ENCODE measurements around the gene TNFRSF25.

TNFRSF25 gene

DNA sequence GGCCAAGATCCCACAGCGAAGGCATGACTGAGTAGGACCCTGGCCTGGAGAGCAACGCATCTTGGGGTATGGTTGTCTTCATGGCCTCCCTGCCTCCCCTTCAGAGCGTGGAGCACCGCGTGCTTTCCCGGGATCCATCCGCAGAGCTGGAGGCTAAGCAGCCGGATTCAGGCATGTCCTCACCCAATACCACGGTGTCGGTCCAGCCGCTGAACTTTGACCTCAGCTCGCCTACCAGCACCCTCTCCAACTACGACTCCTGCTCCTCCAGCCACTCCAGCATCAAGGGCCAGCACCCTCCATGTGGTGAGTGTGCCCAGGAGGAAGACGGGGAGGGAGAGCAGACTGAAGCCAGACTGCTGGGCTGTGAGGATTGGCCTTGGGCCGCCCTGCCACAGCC lies 21.6 kb downstream of the TNFRSF25 start:
- Histone ChIP-seq H3K79me2 (ENCODE audit: insufficient read depth, low read length) (no peaks in the 10 kb centered on the region), H3K36me3 (ENCODE audit: insufficient read depth, low read length) (no peaks in the 10 kb centered on the region), H3K4me2 (ENCODE audit: insufficient read depth, low read length) (no peak overlapping the region), H2AFZ (ENCODE audit: low read depth, low read length) (no peak overlapping the region), H3K27me3 (ENCODE audit: insufficient read depth, low read length, poor library complexity) (peaks cover under 1% of the 10 kb centered on the region), H3K4me1 (ENCODE audit: insufficient read depth, low read length) (no peaks in the 10 kb centered on the region), H3K9ac (ENCODE audit: low read depth, low read length) (no peak overlapping the region), H4K20me1 (ENCODE audit: insufficient read depth, low read length) (no peaks in the 10 kb centered on the region), H3K9me3 (ENCODE audit: insufficient read depth, low read length, severe bottlenecking) (no peaks in the 10 kb centered on the region), H3K27ac (ENCODE audit: low read length) (no peak overlapping the region), H3K4me3 (ENCODE audit: low read depth in 1 of 2, low read length in 2 of 2) (no peak overlapping the region)
- DNase-seq, result no peak
- ATAC-seq (ENCODE audit: insufficient read depth, low read depth), result no peak
- TF ChIP-seq, protein P1, sequence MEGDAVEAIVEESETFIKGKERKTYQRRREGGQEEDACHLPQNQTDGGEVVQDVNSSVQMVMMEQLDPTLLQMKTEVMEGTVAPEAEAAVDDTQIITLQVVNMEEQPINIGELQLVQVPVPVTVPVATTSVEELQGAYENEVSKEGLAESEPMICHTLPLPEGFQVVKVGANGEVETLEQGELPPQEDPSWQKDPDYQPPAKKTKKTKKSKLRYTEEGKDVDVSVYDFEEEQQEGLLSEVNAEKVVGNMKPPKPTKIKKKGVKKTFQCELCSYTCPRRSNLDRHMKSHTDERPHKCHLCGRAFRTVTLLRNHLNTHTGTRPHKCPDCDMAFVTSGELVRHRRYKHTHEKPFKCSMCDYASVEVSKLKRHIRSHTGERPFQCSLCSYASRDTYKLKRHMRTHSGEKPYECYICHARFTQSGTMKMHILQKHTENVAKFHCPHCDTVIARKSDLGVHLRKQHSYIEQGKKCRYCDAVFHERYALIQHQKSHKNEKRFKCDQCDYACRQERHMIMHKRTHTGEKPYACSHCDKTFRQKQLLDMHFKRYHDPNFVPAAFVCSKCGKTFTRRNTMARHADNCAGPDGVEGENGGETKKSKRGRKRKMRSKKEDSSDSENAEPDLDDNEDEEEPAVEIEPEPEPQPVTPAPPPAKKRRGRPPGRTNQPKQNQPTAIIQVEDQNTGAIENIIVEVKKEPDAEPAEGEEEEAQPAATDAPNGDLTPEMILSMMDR (IDR thresholded peaks at IDR 0.05; ENCODE audit: borderline replicate concordance, extremely low read depth, low read length, poor library complexity, severe bottlenecking), result no peak
- no peak for TF ChIP-seq EZH2 (IDR thresholded peaks at IDR 0.05; ENCODE audit: borderline replicate concordance, low read depth, low read length, severe bottlenecking)

DNA sequence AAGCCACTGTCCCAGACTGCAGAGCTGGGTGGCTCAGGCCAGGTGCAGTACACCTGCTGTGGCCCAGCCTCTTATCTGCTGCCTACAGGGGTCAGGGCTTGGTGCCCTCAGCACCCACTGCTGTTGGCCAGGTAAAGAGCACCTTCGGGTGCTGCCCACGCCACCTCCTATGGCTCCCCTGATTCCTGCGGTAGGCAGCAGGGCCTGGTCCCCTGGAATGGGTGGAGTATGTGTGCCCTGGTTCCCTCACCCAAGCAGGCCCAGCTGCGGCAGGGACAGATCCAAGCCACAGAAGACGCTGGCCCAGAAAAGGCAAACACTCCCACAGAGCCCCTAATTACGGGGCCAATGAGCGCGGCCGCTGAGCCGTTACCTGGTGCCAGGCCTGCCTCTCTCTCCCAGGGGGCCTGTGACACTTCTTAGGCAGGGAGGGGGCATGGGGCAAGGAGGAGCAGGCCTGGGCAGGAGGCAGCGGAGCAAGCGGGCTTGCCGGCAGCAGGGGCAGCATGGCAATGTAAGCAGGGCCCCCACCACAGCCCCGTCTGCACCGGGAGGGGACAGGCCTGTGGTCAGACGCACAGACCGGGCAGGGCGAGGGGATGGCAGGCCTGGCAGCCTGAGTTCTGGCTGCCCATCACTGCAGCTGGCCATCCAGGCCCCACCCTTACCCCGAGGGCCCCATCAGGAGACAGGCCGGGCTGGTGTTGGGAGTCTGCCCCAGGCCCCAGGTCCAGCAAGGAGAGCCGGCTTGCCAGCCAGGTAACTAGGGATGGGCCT lies 22.4 kb downstream of the TNFRSF25 start:
- no peak overlapping the region for H3K9ac ChIP-seq (ENCODE audit: low read depth, low read length)
- DNase-seq, result no peak
- H3K27ac ChIP-seq (ENCODE audit: low read length), result no peak overlapping the region
- H2AFZ ChIP-seq (ENCODE audit: low read depth, low read length), result no peak overlapping the region
- H3K27me3 ChIP-seq (ENCODE audit: insufficient read depth, low read length, poor library complexity), result no peaks in the 10 kb centered on the region
- no peak for TF ChIP-seq EZH2 (IDR thresholded peaks at IDR 0.05; ENCODE audit: borderline replicate concordance, low read depth, low read length, severe bottlenecking)
- TF ChIP-seq, protein P1 (IDR thresholded peaks at IDR 0.05; ENCODE audit: borderline replicate concordance, extremely low read depth, low read length, poor library complexity, severe bottlenecking), result no peak
- no peaks in the 10 kb centered on the region for H4K20me1 ChIP-seq (ENCODE audit: insufficient read depth, low read length)
- H3K4me3 ChIP-seq (ENCODE audit: low read depth in 1 of 2, low read length in 2 of 2), result no peak overlapping the region
- no peaks in the 10 kb centered on the region for H3K9me3 ChIP-seq (ENCODE audit: insufficient read depth, low read length, severe bottlenecking)
- H3K4me1 ChIP-seq (ENCODE audit: insufficient read depth, low read length), result no peaks in the 10 kb centered on the region
- H3K4me2 ChIP-seq (ENCODE audit: insufficient read depth, low read length), result no peak overlapping the region
- no peaks in the 10 kb centered on the region for H3K79me2 ChIP-seq (ENCODE audit: insufficient read depth, low read length)
- ATAC-seq (ENCODE audit: insufficient read depth, low read depth), result no peak
- H3K36me3 ChIP-seq (ENCODE audit: insufficient read depth, low read length), result no peaks in the 10 kb centered on the region

DNA sequence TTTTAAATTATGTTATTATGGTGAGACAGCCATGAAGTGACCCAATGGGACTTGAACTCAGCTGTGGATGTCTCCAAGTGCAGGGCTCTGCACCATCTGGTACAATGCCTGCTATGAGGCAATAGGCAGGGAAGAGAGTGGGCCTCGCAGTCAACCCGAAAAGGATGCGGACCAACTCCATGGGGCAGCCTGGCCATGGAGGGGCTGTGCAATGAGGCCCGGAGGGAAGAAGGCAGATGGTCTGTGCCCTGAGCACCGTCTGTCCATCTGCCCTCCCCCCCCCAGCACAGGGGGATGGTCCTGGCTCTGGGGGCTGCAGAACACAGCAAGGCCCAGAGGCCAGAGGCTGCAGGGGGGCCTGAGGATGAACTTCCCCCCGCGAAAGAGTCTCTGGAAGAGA lies 24.4 kb downstream of the TNFRSF25 start:
- H3K79me2 ChIP-seq (ENCODE audit: insufficient read depth, low read length), result no peaks in the 10 kb centered on the region
- no peaks in the 10 kb centered on the region for H3K27me3 ChIP-seq (ENCODE audit: insufficient read depth, low read length, poor library complexity)
- no peak overlapping the region for H3K9ac ChIP-seq (ENCODE audit: low read depth, low read length)
- peaks cover 4% of the 10 kb centered on the region; the same call in 1 of the 2 replicates for H4K20me1 ChIP-seq (ENCODE audit: insufficient read depth, low read length)
- no peak overlapping the region for H3K27ac ChIP-seq (ENCODE audit: low read length)
- TF ChIP-seq, protein P1 (IDR thresholded peaks at IDR 0.05; ENCODE audit: borderline replicate concordance, extremely low read depth, low read length, poor library complexity, severe bottlenecking), result no peak
- TF ChIP-seq EZH2 (IDR thresholded peaks at IDR 0.05; ENCODE audit: borderline replicate concordance, low read depth, low read length, severe bottlenecking), result no peak
- no peaks in the 10 kb centered on the region for H3K9me3 ChIP-seq (ENCODE audit: insufficient read depth, low read length, severe bottlenecking)
- no peak for DNase-seq
- no peak overlapping the region for H2AFZ ChIP-seq (ENCODE audit: low read depth, low read length)
- no peak for ATAC-seq (ENCODE audit: insufficient read depth, low read depth)
- no peaks in the 10 kb centered on the region for H3K36me3 ChIP-seq (ENCODE audit: insufficient read depth, low read length)
- H3K4me1 ChIP-seq (ENCODE audit: insufficient read depth, low read length), result no peaks in the 10 kb centered on the region
- no peak overlapping the region for H3K4me2 ChIP-seq (ENCODE audit: insufficient read depth, low read length)
- no peak overlapping the region for H3K4me3 ChIP-seq (ENCODE audit: low read depth in 1 of 2, low read length in 2 of 2)

Data from DND-41 (cell line).